Psoas muscle (tissue), 8 donors: Measurements from ENCODE around the gene OBSCN. TPM values are rescaled to one million over a fixed set of nuclear protein-coding genes. Genes with fewer than 3 reads are reported as not detected.

Experiments
- ATAC-seq, 4 donors: fragments of 200-7000 bp; cut with Tn5 transposase; one replicate each; pipeline ENCODE4 v1.9.1; 2020; ENCODE audit warnings: moderate library complexity in 3 of 4, mild to moderate bottlenecking in 2 of 4
- DNase-seq, 2 donors: peaks; one replicate each; pipeline ENCODE4 v3.0.0-alpha.2; 2020
- H3K27ac ChIP-seq: fragments of 200-600 bp; one replicate; pipeline ENCODE4 v1.8.0; 2022
- H3K27me3 ChIP-seq, 3 donors: fragments of 200-600 bp in 1 of 3; one replicate each; pipeline versions ENCODE4 v1.6.1 to v1.8.0; 2013 to 2022; ENCODE audit warnings: low read length in 2 of 3, mild to moderate bottlenecking in 2 of 3, moderate library complexity in 1 of 3; ENCODE audit not compliant: insufficient read depth in 3 of 3
- H3K36me3 ChIP-seq, 2 donors: fragments of 200-600 bp in 1 of 2; one replicate each; pipeline versions ENCODE4 v1.6.1 to v1.8.0; 2013 to 2022; ENCODE audit warnings: low read depth in 1 of 2, mild to moderate bottlenecking in 1 of 2, moderate library complexity in 1 of 2; ENCODE audit not compliant: insufficient read depth in 1 of 2
- H3K4me1 ChIP-seq: fragments of 200-600 bp; one replicate; pipeline ENCODE4 v1.8.0; 2022
- H3K4me3 ChIP-seq: fragments of 200-600 bp; one replicate; pipeline ENCODE4 v1.8.0; 2022; ENCODE audit warnings: mild to moderate bottlenecking
- H3K9me3 ChIP-seq: fragments of 200-600 bp; one replicate; pipeline ENCODE4 v1.8.0; 2022
- WGBS, 3 donors: extraction: QIAGEN DNeasy Blood & Tissue Kit; methylation state at CpG; one replicate each; pipeline versions ENCODE4 v1.1.6 to v1.1.7; 2013; 5-methylcytosine and 5-hydroxymethylcytosine counted together
- intact Hi-C, 2 donors: fragments of 100-400 bp; cut with DNase I; formaldehyde crosslinking; loops; one replicate each; pipeline versions ENCODE4 v1.11.0 to v1.14.2; 2022
- polyA plus RNA-seq, 3 donors: library from polyadenylated mRNA; stranded (reverse); fragments of 200-250 nt; gene quantifications; one replicate each; pipeline ENCODE4 v1.2.3, GENCODE V29; 2013
- total RNA-seq, 4 donors: library from RNA; stranded (reverse); fragmentation: NEBNext Ultra II Directional in 2 of 4; extraction: Animal tissue kit (Norgen Biotek cat#: 25700) in 2 of 4; gene quantifications; one replicate each; pipeline versions ENCODE4 v1.2.1 to v1.2.4, GENCODE V29; 2021 to 2023
- TF ChIP-seq, protein P1 (sequence below): fragments of 200-600 bp; IDR thresholded peaks from one replicate; pipeline ENCODE4 v1.8.0; 2022; ENCODE audit warnings: antibody characterized with exemption
- donor health status: healthy with polysubstance abuse.
- donor health status: DM: no; HTN: no; CAD: no; lungs with moderate emphysema.
- donor health status: Bipolar disorder and iron deficiency.
- donor health status: healthy.
- donor health status: DM: yes; HTN: yes; CAD: no.
- donor health status: DM: no; HTN: no; CAD: no.
- donor health status: DM: no; HTN: no; CAD: no.
- donor health status: DM: yes; HTN: yes; CAD: no.

OBSCN gene
- total and polyA plus RNA-seq, 7 donors, result 397 to 1,869 (median 1,061) TPM

GRCh38 chr1:228364706-228365213 lies 156.9 kb downstream of the OBSCN start:
- H3K4me1 ChIP-seq, result peaks cover 3% of the 10 kb centered on the region
- H3K27ac ChIP-seq, result peak overlapping the region; percentile 30
- peaks cover 3 to 93% of the 10 kb centered on the region in 2 donors for H3K36me3 ChIP-seq
- H3K9me3 ChIP-seq, result no peaks in the 10 kb centered on the region
- no peak overlapping the region for H3K4me3 ChIP-seq
- ATAC-seq (no peak), DNase-seq (peak; percentile 12 to 58)
- intact Hi-C loops, result no loop called here
- no peaks in the 10 kb centered on the region for H3K27me3 ChIP-seq
- TF ChIP-seq, protein P1, sequence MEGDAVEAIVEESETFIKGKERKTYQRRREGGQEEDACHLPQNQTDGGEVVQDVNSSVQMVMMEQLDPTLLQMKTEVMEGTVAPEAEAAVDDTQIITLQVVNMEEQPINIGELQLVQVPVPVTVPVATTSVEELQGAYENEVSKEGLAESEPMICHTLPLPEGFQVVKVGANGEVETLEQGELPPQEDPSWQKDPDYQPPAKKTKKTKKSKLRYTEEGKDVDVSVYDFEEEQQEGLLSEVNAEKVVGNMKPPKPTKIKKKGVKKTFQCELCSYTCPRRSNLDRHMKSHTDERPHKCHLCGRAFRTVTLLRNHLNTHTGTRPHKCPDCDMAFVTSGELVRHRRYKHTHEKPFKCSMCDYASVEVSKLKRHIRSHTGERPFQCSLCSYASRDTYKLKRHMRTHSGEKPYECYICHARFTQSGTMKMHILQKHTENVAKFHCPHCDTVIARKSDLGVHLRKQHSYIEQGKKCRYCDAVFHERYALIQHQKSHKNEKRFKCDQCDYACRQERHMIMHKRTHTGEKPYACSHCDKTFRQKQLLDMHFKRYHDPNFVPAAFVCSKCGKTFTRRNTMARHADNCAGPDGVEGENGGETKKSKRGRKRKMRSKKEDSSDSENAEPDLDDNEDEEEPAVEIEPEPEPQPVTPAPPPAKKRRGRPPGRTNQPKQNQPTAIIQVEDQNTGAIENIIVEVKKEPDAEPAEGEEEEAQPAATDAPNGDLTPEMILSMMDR, result no peak
- WGBS, 3 donors, result 53 to 75% (median 54%) methylated on average over 18 to 19 of the region's 19 CpGs

- ATAC-seq (no peak), DNase-seq (peak; percentile 12 to 53)
- H3K27ac ChIP-seq, result peak overlapping the region; percentile 23
- TF ChIP-seq, protein P1, result no peak
- WGBS, 3 donors, result 69 to 73% (median 72%) methylated on average over 20 of the region's 20 CpGs
- intact Hi-C loops, result no loop called here
- no peaks in the 10 kb centered on the region for H3K27me3 ChIP-seq
- H3K4me1 ChIP-seq, result peaks cover 7% of the 10 kb centered on the region
- no peaks in the 10 kb centered on the region for H3K9me3 ChIP-seq
- H3K4me3 ChIP-seq, result no peak overlapping the region
- H3K36me3 ChIP-seq, result peaks cover 3 to 93% of the 10 kb centered on the region in 2 donors
These were observed 157.6 kb downstream of the OBSCN start for GRCh38 chr1:228365271-228366061.

GRCh38 chr1:228366062-228366865 lies 158.4 kb downstream of the OBSCN start:
- peak; percentile 7 to 52 for DNase-seq
- no peak for ATAC-seq
- intact Hi-C loops, result no loop called here
- Histone ChIP-seq H3K9me3 (no peaks in the 10 kb centered on the region), H3K27me3 (no peaks in the 10 kb centered on the region), H3K36me3 (peaks cover 3 to 93% of the 10 kb centered on the region in 2 donors), H3K4me1 (peaks cover 7% of the 10 kb centered on the region), H3K4me3 (no peak overlapping the region), H3K27ac (no peak overlapping the region)
- WGBS, 3 donors, result 81 to 88% (median 82%) methylated on average over 22 to 23 of the region's 23 CpGs
- TF ChIP-seq, protein P1, result no peak

GRCh38 chr1:228366866-228367741 lies 159.3 kb downstream of the OBSCN start:
- H3K4me1 ChIP-seq, result peaks cover 12% of the 10 kb centered on the region
- no peaks in the 10 kb centered on the region for H3K27me3 ChIP-seq
- DNase-seq, result peak; percentile 20 to 54
- H3K9me3 ChIP-seq, result no peaks in the 10 kb centered on the region
- intact Hi-C loops, result no loop called here
- H3K4me3 ChIP-seq, result no peak overlapping the region
- 47 to 55% (median 47%) methylated on average over 23 to 24 of the region's 24 CpGs for WGBS, 3 donors
- TF ChIP-seq, protein P1, result no peak
- no peak for ATAC-seq
- peaks cover 3 to 97% of the 10 kb centered on the region in 2 donors for H3K36me3 ChIP-seq
- H3K27ac ChIP-seq, result no peak overlapping the region
